GM18858 (cell line): ENCODE results near the gene PRDX4.
"Not testable (repeated sequence)": the region's sequence is repeated elsewhere in the genome, so short reads cannot be mapped to it uniquely, and the experiment has no call there.

Experiments used
- ATAC-seq: cut with Tn5 transposase; IDR thresholded peaks from one replicate; pipeline ENCODE4 v1.9.1; 2021; ENCODE audit not compliant: unreplicated experiment

Gene PRDX4

GRCh38 chrX:23670528-23670927, 3.2 kb downstream of the PRDX4 start:
- no peak for ATAC-seq

GRCh38 chrX:23673108-23673507, 5.8 kb downstream of the PRDX4 start:
- ATAC-seq, result no peak

GRCh38 chrX:23676486-23676885, 9.2 kb downstream of the PRDX4 start:
- ATAC-seq, result not testable (repeated sequence)

GRCh38 chrX:23692166-23692565, 24.9 kb downstream of the PRDX4 start:
- no peak for ATAC-seq

GRCh38 chrX:23694606-23695005, 27.3 kb downstream of the PRDX4 start:
- peak; percentile 74 for ATAC-seq

GRCh38 chrX:23699636-23700194, 32.4 kb downstream of the PRDX4 start:
- ATAC-seq, result no peak

GRCh38 chrX:23704673-23705206, 37.4 kb downstream of the PRDX4 start:
- ATAC-seq, result no peak

- ATAC-seq, result no peak
These were observed 37.9 kb downstream of the PRDX4 start for GRCh38 chrX:23705235-23705634.

- ATAC-seq, result no peak
These were observed 52.9 kb downstream of the PRDX4 start for GRCh38 chrX:23720117-23720677.

GRCh38 chrX:23726191-23726590, 58.9 kb downstream of the PRDX4 start:
- ATAC-seq, result no peak

GRCh38 chrX:23727206-23727605, 59.9 kb downstream of the PRDX4 start:
- ATAC-seq, result no peak

- ATAC-seq, result no peak
These were observed 61.9 kb downstream of the PRDX4 start for GRCh38 chrX:23729214-23729613.

- no peak for ATAC-seq
These were observed 64.7 kb downstream of the PRDX4 start for GRCh38 chrX:23731951-23732350.

GRCh38 chrX:23732704-23733103, 65.4 kb downstream of the PRDX4 start:
- ATAC-seq, result peak; percentile 91
